H1 (cell line): ENCODE results near the gene MOV10L1.

Experiments used
- CTCF ChIP-seq, 3 experiments: IDR thresholded peaks; 1 replicate in 2 of 3; 2 replicates in 1 of 3; pipeline versions ENCODE4 v1.5.1 to v1.6.1; 2011; ENCODE audit warnings: low read length in 3 of 3, mild to moderate bottlenecking in 3 of 3, inconsistent platforms in 2 of 3, low read depth in 1 of 3, moderate library complexity in 1 of 3; ENCODE audit not compliant: insufficient read depth in 1 of 3; ENCODE audit errors: control extremely low read depth in 1 of 3
- EZH2 ChIP-seq: fragments of 200-600 bp; sonication (generic); IDR thresholded peaks from 2 replicates; pipeline ENCODE4 v1.7.1; 2012; ENCODE audit warnings: low read depth, mild to moderate bottlenecking, moderate library complexity, low read length, inconsistent platforms; ENCODE audit not compliant: severe bottlenecking
- HDAC6 ChIP-seq: IDR thresholded peaks from one replicate; pipeline ENCODE4 v1.7.1; 2012; ENCODE audit warnings: low read depth, mild to moderate bottlenecking, inconsistent platforms, low read length, moderate library complexity
- JUN ChIP-seq: IDR thresholded peaks from 2 replicates; pipeline ENCODE4 v1.6.1; 2011; ENCODE audit warnings: low read depth, mild to moderate bottlenecking, improper control_type of control experiment, low read length
- JUND ChIP-seq: IDR thresholded peaks from 2 replicates; pipeline ENCODE4 v1.6.1; 2011; ENCODE audit warnings: mild to moderate bottlenecking, improper control_type of control experiment, low read length
- POLR2AphosphoS5 ChIP-seq: IDR thresholded peaks from 2 replicates; pipeline ENCODE4 v1.6.1; 2011; ENCODE audit warnings: low read depth, low read length
- SIRT6 ChIP-seq: IDR thresholded peaks from one replicate; pipeline ENCODE4 v1.7.1; 2012; ENCODE audit warnings: low read length, inconsistent platforms
- SIX5 ChIP-seq: IDR thresholded peaks from 2 replicates; pipeline ENCODE4 v1.6.1; 2011; ENCODE audit warnings: mild to moderate bottlenecking, low read depth, low read length
- SRF ChIP-seq: IDR thresholded peaks from 2 replicates; pipeline ENCODE4 v1.6.1; 2011; ENCODE audit warnings: mild to moderate bottlenecking, low read depth, low read length, moderate library complexity
- TAF1 ChIP-seq: IDR thresholded peaks from 2 replicates; pipeline ENCODE4 v1.6.1; 2011; ENCODE audit warnings: mild to moderate bottlenecking, low read depth, low read length
- USF2 ChIP-seq: IDR thresholded peaks from 2 replicates; pipeline ENCODE4 v1.6.1; 2011; ENCODE audit warnings: low read length, improper control_type of control experiment

GRCh38 chr22:50082197-50082715 lies 7.5 kb upstream of the MOV10L1 start:
- TF ChIP-seq JUN (no peak), TAF1 (no peak), USF2 (no peak), POLR2AphosphoS5 (no peak), HDAC6 (no peak), CTCF (IDR thresholded peaks at IDR 0.05; ENCODE audit: control extremely low read depth in 1 of 3, insufficient read depth in 1 of 3, low read depth in 1 of 3, low read length in 3 of 3) (no peak), EZH2 (no peak), SIRT6 (no peak), JUND (no peak), SRF (no peak), SIX5 (no peak)
